BJ (cell line): Measurements from ENCODE around the gene TTBK1. TPM values are rescaled to one million over a fixed set of nuclear protein-coding genes. Genes with fewer than 3 reads are reported as not detected.

Source experiments
- CTCF ChIA-PET: fragments of 350-600 bp; formaldehyde crosslinking; extraction: SDS; loops from one replicate; lab custom pipeline; 2021; ENCODE audit warnings: antibody characterized with exemption, inconsistent platforms; lab: Yijun Ruan, JAX
- POLR2A ChIA-PET: fragments of 300-600 bp; sonication (Branson Sonifier 250); formaldehyde crosslinking; extraction: SDS; loops from one replicate; lab custom pipeline; 2021; ENCODE audit warnings: antibody characterized with exemption; lab: Charles Lee
- DNase-seq: peaks from one replicate; pipeline ENCODE4 v3.0.0-alpha.2; 2011; ENCODE audit warnings: low read depth
- H3K27me3 ChIP-seq: 2 replicates; pipeline ENCODE4 v1.6.0; 2011; ENCODE audit warnings: low read length; ENCODE audit not compliant: control insufficient read depth, insufficient read depth
- H3K36me3 ChIP-seq: 2 replicates; pipeline ENCODE4 v1.5.1; 2011; ENCODE audit warnings: low read length; ENCODE audit not compliant: control insufficient read depth, insufficient read depth
- H3K4me3 ChIP-seq: 2 replicates; pipeline ENCODE4 v1.5.1; 2011; ENCODE audit warnings: low read depth, mild to moderate bottlenecking, control low read depth, low read length
- polyA plus RNA-seq: library from polyadenylated mRNA; depleted of rRNA; stranded (reverse); fragments of >200 nt; gene quantifications from 2 replicates; pipeline ENCODE4 v1.2.3, GENCODE V29; 2011
- TF ChIP-seq, protein P1 (sequence below): IDR thresholded peaks from 2 replicates; pipeline ENCODE4 v1.5.1; 2011; ENCODE audit warnings: low read depth, mild to moderate bottlenecking, control low read depth, inconsistent platforms, low read length, moderate library complexity; ENCODE audit not compliant: insufficient read depth

TTBK1 gene
- polyA plus RNA-seq, 1 experiment, result not detected

DNA sequence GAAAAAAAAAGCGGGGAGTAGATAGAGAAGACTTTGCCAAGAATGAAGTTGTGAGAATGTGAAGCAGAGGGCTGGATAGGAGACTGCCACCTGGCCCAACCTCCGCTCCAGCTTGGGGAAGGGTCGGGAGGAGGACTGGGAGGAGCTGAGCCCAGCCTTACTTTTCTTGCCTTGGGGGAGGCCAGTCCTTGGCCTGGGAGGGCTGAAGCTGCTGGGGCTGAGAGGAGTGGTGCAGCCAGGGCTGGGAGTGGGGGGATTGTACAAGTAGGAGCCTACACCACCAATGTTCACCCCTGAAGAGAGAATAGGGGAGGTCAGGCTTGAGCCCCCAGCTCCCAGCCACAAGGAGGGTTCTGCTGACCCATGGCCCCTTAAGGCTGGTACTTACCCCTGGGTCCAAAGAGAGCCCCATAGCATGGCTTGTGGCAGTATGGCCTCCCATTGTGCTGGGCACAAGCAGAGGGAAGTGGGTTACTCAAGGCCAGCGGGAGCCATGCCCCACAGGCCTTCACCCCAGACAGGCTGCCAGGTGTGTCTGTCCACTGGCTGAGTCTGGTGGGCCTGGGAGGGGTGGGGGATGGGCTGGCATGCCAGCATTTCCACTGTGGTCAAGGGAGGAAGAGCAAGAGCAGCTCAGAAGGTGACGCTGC is 64.3 kb downstream of the TTBK1 start:
- peaks cover 7% of the 10 kb centered on the region for H3K27me3 ChIP-seq
- POLR2A ChIA-PET, result no interaction called here
- CTCF ChIA-PET, result interaction anchor here (1.5 to 2.0 kb wide), 3 partner anchors 10 to 406 kb away, joined by 3 to 7 read pairs (median 4); partner anchors contain the start of gene SLC22A7
- TF ChIP-seq, protein P1, sequence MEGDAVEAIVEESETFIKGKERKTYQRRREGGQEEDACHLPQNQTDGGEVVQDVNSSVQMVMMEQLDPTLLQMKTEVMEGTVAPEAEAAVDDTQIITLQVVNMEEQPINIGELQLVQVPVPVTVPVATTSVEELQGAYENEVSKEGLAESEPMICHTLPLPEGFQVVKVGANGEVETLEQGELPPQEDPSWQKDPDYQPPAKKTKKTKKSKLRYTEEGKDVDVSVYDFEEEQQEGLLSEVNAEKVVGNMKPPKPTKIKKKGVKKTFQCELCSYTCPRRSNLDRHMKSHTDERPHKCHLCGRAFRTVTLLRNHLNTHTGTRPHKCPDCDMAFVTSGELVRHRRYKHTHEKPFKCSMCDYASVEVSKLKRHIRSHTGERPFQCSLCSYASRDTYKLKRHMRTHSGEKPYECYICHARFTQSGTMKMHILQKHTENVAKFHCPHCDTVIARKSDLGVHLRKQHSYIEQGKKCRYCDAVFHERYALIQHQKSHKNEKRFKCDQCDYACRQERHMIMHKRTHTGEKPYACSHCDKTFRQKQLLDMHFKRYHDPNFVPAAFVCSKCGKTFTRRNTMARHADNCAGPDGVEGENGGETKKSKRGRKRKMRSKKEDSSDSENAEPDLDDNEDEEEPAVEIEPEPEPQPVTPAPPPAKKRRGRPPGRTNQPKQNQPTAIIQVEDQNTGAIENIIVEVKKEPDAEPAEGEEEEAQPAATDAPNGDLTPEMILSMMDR, result no peak
- no peaks in the 10 kb centered on the region for H3K36me3 ChIP-seq
- no peak for DNase-seq
- H3K4me3 ChIP-seq, result no peak overlapping the region

- H3K36me3 ChIP-seq, result no peaks in the 10 kb centered on the region
- DNase-seq, result no peak
- TF ChIP-seq, protein P1, result no peak
- CTCF ChIA-PET, result interaction anchor here (1.5 to 2.0 kb wide), 3 partner anchors 9 to 406 kb away, joined by 3 to 7 read pairs (median 3); no protein-coding TSS in a partner anchor
- POLR2A ChIA-PET, result no interaction called here
- peak within 1 kb of the TSS; percentile 25 for H3K4me3 ChIP-seq
- peaks cover 7% of the 10 kb centered on the region for H3K27me3 ChIP-seq
Measured at GRCh38 chr6:43308101-43308989, 65.1 kb downstream of the TTBK1 start, which contains the start of gene CRIP3. Gene CRIP3, minus strand, starts transcription at chr6:43308826. Its CDS starts 34 bp downstream, at chr6:43308792.

DNA sequence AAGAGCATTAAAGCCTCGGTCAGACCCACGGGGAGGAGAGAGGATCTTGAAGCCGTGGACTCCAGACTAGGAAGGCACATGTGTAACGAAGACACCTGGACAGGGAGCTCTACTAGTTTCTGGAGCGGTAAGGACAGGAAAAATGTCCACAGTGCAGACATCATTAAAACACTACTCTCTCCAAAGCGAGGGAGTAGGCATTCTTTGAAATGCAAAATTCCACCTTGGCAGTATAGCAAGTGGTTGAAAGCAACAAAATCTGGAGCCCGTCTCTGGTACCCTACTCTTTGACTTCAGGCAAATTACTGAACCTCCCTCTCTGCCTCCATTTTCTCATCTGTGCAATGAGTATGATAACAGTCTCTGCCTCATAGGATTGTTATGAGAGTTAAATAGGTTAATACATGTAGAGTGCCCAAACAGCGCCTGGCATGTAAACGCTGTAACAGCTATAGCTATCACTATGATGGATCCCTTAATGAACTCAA is 65.8 kb downstream of the TTBK1 start:
- Histone ChIP-seq H3K4me3 (no peak overlapping the region; the same call in 1 of the 2 replicates), H3K36me3 (no peaks in the 10 kb centered on the region), H3K27me3 (peaks cover 7% of the 10 kb centered on the region)
- no peak for DNase-seq
- POLR2A ChIA-PET, result interaction anchor here (0.6 kb wide), 1 partner anchor 27 kb away, joined by 5 read pairs; no protein-coding TSS in a partner anchor
- TF ChIP-seq, protein P1, result no peak
- CTCF ChIA-PET, result interaction anchor here (1.0 to 2.0 kb wide), 4 partner anchors 8 to 407 kb away, joined by 3 to 7 read pairs (median 3); no protein-coding TSS in a partner anchor

GRCh38 chr6:43310134-43310533 is 66.9 kb downstream of the TTBK1 start:
- CTCF ChIA-PET, result interaction anchor here (1.0 kb wide), 1 partner anchor 46 kb away, joined by 3 read pairs; no protein-coding TSS in a partner anchor
- POLR2A ChIA-PET, result no interaction called here

More at GRCh38 chr6:43310134-43310533, 66.9 kb downstream of the TTBK1 start:
- Histone ChIP-seq H3K27me3 (peaks cover 7% of the 10 kb centered on the region), H3K4me3 (no peak overlapping the region), H3K36me3 (no peaks in the 10 kb centered on the region)
- no peak for DNase-seq
- TF ChIP-seq, protein P1, result no peak
